HG03135 (cell line): ENCODE results near the gene MRPL4.

Experiments
- ATAC-seq: cut with Tn5 transposase; IDR thresholded peaks from one replicate; pipeline ENCODE4 v1.9.1; 2021; ENCODE audit warnings: mild to moderate bottlenecking, moderate library complexity; ENCODE audit not compliant: unreplicated experiment

The MRPL4 gene

GRCh38 chr19:10251792-10252694, at the start of gene MRPL4:
TSS of gene MRPL4 (plus strand) at chr19:10252214. CDS start at chr19:10252254, 40 bp downstream.
- ATAC-seq, result peak; percentile 83

DNA sequence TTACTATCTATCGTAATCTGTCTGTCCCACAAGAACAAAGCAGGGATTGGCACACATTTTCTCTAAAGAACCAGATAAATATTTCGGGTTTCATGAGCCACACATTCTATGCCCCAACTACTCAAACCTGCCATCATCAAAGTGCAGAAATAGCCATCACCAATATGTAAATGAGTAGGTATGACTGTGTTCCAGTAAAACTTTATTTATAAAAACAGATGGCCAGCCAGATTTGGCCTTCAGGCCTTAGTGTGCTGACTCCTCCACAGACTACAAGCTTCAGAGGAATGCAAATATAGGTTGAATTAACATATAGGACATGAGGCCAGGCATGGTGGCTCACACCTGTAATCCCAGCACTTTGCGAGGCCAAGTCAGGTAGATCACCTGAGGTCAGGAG, 48.3 kb upstream of the MRPL4 start:
- no peak for ATAC-seq

DNA sequence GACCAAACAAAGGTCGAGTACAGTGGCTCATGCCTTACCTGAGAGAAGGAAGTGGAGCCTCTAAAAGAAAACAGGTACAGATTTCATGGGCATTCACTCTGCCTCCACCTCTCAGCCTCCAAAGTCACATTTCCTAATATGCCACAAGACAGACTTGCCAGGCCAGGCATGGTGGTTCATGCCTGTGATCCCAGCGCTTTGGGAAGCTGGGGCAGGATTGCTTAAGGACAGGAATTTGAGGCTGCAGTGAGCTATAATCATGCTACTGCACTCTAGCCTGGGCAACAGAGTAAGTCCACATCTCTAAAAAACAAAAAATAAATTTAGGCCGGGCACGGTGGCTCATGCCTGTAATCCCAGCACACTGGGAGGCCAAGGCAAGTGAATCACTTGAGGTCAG, 46.4 kb upstream of the MRPL4 start:
- no peak for ATAC-seq

GRCh38 chr19:10206226-10206885, 45.7 kb upstream of the MRPL4 start:
- ATAC-seq, result no peak

- ATAC-seq, result no peak
Observed at GRCh38 chr19:10207026-10207425, 45.0 kb upstream of the MRPL4 start.

GRCh38 chr19:10209315-10209714, 42.7 kb upstream of the MRPL4 start:
- no peak for ATAC-seq

- ATAC-seq, result no peak
Observed at GRCh38 chr19:10211061-10211460, 41.0 kb upstream of the MRPL4 start.

- no peak for ATAC-seq
Observed at GRCh38 chr19:10211691-10212090, 40.3 kb upstream of the MRPL4 start.

DNA sequence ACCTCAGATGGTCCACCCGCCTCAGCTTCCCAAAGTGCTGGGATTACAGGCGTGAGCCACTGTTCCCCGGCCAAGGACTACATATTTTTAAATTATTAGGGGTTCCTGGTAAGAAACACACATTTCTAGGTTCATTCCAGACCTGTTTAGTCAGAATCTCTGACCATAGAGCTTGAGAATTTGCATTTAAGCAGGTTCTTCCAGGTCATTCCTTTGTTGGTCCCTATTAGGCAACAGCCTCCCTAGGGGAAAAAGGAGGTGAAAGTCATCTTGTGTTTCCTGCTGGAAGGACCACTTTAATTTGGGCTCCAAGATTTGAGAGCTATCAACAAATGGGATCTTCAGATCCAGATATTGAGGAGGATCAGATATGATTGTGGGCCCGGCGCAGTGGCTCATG, 37.2 kb upstream of the MRPL4 start:
- no peak for ATAC-seq

- no peak for ATAC-seq
Observed at GRCh38 chr19:10217085-10217484, 34.9 kb upstream of the MRPL4 start.

DNA sequence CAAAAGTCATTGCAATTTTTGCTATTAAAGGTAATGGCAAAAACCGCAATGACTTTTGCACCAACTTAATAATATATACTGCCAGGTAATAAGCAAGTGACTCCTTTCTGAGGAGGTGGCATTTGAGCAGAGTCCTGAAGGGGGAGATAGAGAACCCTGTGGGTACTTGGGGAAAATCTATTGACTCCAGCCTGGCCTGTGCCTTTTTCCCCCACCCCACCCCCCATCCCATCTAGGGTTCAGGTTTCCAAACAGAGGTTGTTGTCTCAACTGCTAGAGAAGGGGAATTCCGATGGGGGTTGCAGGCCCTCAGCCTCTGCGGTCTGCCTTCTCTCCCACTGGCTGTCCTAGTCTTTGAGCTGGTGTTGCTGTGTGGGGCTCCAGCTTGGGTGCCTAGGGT, 32.3 kb upstream of the MRPL4 start:
- ATAC-seq, result no peak

GRCh38 chr19:10220695-10221094, 31.3 kb upstream of the MRPL4 start:
- ATAC-seq, result no peak

- ATAC-seq, result no peak
Observed at GRCh38 chr19:10222201-10222890, 29.7 kb upstream of the MRPL4 start.

- no peak for ATAC-seq
Observed at GRCh38 chr19:10223488-10224213, 28.4 kb upstream of the MRPL4 start.

- no peak for ATAC-seq
Observed at GRCh38 chr19:10224337-10224736, 27.7 kb upstream of the MRPL4 start.

- no peak for ATAC-seq
Observed at GRCh38 chr19:10226021-10226375, 26.0 kb upstream of the MRPL4 start.

- no peak for ATAC-seq
Observed at GRCh38 chr19:10226376-10227025, 25.5 kb upstream of the MRPL4 start.

DNA sequence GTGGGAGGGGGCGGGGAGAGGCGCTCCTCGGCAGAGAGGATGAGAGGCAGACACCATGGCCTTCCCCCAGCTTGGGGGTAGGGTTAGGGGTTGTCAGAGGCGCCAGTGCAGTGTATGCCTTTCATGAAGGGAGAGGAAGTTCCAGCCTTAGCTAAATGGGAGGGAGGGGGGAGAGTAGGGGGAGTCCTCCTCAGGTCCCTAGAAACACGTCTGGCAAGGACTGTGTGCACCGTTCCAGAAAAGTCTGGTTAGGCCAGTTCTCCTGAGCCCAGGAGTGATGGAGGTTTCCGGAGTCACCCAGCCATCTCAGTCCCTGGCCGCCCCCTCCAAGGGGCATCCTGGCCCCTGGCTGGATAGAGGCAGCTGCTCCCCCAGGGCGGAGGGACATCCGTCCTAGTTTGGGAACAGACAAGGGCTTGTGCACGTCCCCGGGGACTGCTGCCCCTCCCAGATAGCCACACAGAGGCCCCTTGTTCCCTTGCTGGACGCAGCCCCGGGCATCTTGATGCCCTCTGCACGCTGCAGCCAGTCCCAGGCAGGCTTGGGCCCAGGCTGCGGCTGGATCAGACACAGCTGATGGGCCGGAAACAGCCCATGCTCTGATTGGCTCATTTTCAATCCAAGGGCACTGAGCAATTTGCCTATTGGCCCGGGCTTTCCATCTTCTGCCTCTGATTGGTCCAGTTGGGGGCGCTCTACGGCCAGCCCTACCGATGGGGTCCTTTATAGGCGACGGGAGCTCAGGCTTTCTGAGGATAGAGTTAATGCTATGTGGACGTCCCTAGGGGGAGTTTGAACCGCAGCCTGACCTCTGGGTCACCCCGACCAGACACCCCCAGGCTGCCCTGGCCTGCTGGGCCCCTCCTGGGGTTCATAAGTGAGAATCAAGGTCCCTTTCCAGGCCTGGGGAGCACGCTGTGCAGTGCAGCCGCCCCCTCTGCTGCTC, 24.7 kb upstream of the MRPL4 start:
- no peak for ATAC-seq

DNA sequence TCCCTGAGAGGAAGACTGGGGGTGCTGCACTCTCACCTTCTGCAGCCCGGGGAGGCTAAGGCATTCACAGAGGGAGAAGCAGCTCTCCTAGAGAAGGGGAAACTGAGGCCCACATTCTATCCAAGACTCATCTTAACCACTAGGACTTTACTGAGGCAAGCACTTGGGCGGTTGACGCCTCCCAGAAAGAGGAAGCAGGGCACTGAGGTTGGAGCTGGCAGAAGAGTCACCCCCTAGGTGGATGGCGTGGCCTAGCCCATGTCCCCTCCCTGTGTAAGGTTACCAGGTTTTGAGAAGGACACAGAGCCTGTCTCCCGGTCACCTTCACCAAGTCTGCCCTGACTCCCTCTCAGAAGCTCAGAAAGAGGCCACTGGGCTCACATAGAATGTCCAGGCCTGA, 23.6 kb upstream of the MRPL4 start:
- no peak for ATAC-seq
